Stimulated activated CD8-positive, alpha-beta memory T cell treated with anti-CD3 and anti-CD28 coated beads, Interleukin-2, amount 100 ng/mL, for 48 hours (primary cell): ENCODE measurements around the gene SWT1.
"Not testable (repeated sequence)": the region's sequence is repeated elsewhere in the genome, so short reads cannot be mapped to it uniquely, and the experiment has no call there.

ENCODE experiments used
- DNase-seq, 2 donors: peaks; one replicate each; pipeline ENCODE4 v3.0.0-alpha.2; 2020; ENCODE audit warnings: low read depth in 2 of 2

Gene SWT1

DNA sequence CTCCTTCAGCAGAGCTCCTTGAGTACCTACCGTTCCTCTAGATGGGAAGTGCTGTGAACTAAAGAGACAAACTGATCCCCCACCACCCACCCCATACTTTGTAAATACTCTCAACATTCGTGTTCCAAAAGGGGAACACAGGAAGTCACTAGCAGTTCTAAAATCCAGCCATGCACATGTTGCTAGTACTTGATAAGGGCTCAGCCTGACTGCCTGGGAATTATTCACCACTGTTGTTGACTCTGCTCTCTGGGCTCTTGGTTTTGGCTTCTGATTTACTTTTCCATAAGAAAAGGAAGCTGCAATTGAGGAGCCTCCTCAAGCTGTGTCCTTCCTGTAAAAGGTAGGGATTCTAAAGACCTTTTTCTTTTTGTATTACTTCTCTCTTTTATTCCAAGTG, 92.6 kb downstream of the SWT1 start:
- DNase-seq: no peak

DNA sequence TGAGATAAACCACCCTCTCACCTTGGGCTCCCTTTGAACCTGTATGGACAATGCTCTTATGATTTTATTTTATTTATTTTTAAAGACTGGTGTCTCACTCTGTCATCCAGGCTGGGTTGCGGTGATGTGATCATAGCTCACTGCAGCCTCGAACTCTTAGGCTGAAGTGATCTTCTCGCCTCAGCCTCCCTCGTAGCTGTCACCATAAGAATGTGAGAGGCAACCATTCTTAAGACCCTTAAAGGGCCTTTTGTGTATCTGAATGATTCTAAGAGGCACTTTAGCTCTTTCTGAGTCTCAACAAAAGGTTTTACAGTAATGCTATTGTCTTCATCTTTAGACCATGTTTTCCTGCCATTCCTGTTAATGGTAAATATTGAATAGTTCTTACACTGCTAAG, 93.1 kb downstream of the SWT1 start:
- DNase-seq: no peak

- not testable (repeated sequence) for DNase-seq
These were observed 95.0 kb downstream of the SWT1 start for GRCh38 chr1:185251928-185252327.

DNA sequence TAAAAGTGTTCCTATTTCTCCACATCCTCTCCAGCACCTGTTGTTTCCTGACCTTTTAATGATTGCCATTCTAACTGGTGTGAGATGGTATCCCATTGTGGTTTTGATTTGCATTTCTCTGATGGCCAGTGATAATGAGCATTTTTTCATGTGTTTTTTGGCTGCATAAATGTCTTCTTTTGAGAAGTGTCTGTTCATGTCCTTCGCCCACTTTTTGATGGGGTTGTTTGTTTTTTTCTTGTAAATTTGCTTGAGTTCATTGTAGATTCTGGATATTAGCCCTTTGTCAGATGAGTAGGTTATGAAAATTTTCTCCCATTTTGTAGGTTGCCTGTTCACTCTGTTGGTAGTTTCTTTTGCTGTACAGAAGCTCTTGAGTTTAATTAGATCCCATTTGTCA, 95.4 kb downstream of the SWT1 start:
- not testable (repeated sequence) for DNase-seq

DNA sequence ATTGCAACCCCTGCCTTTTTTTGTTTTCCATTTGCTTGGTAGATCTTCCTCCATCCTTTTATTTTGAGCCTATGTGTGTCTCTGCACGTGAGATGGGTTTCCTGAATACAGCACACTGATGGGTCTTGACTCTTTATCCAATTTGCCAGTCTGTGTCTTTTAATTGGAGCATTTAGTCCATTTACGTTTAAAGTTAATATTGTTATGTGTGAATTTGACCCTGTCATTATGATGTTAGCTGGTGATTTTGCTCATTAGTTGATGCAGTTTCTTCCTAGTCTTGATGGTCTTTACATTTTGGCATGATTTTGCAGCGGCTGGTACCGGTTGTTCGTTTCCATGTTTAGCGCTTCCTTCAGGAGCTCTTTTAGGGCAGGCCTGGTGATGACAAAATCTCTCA, 98.6 kb downstream of the SWT1 start:
- not testable (repeated sequence) for DNase-seq

GRCh38 chr1:185257116-185257949, 100.4 kb downstream of the SWT1 start:
- not testable (repeated sequence) for DNase-seq

GRCh38 chr1:185257950-185258208, 100.9 kb downstream of the SWT1 start:
- DNase-seq: no peak

DNA sequence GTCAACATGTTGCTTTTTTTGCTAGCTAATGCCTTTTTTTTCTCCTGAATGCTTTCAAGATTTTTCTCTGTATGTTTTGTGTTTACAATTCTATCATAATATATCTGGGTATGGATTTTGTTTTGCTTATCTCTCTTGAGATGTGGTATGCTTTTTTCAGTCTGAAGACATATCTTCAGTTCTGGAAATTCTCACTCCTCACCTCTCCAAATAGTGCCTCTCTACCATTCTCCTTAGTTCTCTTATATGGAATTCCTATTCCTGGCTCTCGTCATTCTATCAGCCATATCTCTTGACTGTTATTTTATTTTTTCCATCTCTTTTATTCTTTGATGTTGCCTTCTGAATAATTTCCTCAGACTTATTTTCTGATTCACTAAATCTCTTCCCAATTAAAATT, 101.7 kb downstream of the SWT1 start:
- DNase-seq: no peak

GRCh38 chr1:185260611-185261010, 103.6 kb downstream of the SWT1 start:
- DNase-seq: no peak

DNA sequence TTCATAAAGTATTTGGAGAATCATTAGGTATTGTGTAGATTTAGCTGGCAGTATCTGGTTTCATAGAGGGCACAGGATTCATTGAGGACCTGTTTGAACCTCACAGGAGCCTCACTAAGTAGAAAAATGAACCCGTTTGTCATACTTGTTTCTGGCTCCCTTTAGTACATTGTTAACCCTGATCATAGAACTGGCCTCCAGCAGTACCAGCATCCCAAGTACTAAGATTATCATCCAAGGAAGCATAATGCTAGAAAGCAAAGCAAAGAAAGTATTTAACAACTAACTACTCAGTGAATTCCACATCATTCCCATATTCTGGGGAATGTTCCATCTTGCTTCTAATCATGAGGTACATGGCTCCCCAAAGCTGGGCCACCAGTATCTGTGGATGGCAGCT, 105.2 kb downstream of the SWT1 start:
- no peak for DNase-seq

GRCh38 chr1:185263292-185263691, 106.3 kb downstream of the SWT1 start:
- DNase-seq: no peak

GRCh38 chr1:185263780-185264179, 106.8 kb downstream of the SWT1 start:
- DNase-seq: no peak

GRCh38 chr1:185265314-185265713, 108.3 kb downstream of the SWT1 start:
- DNase-seq: no peak

DNA sequence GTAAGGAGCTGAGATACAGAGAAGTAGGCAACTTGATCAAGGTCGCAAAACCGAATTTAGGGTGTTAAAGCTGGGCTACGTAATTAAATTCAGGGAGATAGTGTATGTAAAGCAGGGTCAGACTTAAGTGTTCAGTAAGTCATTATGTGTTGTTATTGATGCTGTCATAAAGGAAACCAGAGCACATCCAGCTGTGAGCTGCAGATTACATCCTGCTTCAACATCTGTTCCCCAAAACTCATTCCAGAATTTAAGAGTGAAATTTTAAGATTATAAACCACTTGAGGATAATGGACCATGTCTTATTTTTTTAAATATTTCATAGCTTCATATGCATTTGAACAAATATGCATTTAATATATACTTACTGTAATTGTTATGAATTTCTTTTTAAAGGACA, 110.3 kb downstream of the SWT1 start:
- DNase-seq: no peak

GRCh38 chr1:185267701-185268100, 110.7 kb downstream of the SWT1 start:
- no peak for DNase-seq

- DNase-seq: no peak
These were observed 111.4 kb downstream of the SWT1 start for GRCh38 chr1:185268352-185268751.

GRCh38 chr1:185271921-185272320, 115.0 kb downstream of the SWT1 start:
- DNase-seq: no peak

DNA sequence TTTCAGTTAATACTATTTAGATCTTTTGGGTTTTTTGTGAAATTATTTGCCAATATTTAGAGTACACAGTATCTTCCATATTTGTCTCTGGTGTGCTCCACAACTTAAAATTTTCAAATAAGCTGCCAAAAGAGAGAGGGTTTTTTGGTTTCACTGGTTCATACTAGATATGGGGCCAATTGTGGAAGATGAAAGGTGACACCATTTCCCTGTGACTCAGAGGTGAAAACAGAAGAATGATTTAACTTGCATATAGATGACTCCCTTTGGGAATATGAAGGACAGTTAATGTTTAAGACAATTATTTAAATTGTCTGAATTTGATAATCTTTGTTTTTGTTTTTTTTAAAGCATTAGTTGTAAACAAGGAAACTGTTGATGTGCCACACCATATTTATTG, 122.6 kb downstream of the SWT1 start:
- no peak for DNase-seq

- no peak for DNase-seq
These were observed 123.6 kb downstream of the SWT1 start for GRCh38 chr1:185280589-185280988.

GRCh38 chr1:185281245-185281644, 124.3 kb downstream of the SWT1 start:
- DNase-seq: no peak

DNA sequence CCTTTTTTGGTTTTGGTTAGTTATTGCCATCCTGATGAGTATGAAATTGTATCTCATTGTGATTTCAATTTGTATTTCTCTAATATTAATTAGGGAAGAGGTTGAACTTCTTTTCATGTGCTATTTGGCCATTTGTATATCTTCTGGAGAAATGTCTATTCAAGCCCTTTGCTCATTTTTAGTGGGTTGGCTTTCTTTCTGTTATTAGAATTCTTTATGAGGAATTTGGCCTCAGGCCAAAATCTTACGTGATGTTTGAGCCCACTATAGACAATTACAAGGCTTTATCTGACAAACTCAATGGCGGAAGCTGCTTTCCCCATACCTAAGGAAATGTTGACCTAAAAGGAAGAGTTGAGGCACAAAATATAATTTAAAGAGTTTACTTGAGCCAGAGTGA, 127.1 kb downstream of the SWT1 start:
- no peak for DNase-seq

DNA sequence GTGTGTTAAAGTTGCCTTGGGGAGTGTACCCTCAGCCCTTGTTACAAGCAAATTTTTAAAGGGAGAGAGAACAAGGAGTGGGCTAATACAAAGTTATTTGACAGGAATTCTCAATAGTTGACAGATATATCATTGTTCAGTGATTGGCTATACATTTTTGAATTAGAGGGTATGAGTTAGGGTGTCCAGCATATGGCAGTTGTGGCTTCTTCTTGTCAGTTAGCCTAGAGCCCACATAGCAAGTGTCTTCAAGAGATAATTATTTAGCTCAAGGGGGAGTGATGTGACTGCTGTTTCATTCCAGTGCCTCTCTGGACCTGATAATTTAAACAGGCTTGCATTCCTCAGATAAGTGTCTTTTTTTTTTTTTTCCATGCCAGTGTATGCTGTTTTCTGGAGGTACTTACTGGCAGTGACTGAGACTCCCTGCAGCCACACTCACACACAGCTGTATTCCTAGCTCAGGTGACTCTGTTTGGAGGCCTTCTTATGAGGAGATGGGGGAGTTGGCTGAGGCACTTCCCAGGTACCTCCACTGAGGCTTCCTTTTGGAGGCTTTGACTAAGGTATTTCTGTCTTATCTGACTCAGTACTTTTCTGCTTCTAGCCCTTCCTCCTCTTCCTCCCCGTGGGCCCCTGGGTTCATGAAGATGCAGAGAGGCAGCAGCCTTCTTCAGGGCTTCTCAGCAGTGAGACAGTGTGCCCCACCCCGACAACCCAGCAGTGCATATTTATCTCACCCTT, 127.7 kb downstream of the SWT1 start:
- no peak for DNase-seq

DNA sequence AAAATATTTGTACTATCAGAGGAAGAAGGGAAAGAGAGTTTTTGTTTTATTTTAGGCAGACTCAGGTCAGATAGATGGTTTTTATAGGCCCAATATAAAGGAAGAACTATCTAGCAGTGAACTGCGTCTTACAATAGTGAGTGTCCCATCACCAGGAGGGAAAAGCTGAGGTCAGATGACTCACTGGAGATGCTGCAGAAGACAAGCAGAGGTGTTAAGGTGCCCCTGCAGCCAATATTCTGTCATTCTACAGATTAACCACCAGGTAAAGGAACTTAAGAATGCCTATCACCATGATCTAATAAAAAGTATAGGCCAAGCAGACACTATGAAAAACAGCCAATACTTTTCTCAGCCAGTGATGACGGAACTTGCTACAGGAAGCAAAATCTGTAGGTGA, 130.5 kb downstream of the SWT1 start:
- no peak for DNase-seq

- no peak for DNase-seq
These were observed 131.5 kb downstream of the SWT1 start for GRCh38 chr1:185288435-185288834.
